Spleen (tissue), 11 donors: ENCODE measurements around the gene SPATA46. TPM values are rescaled to one million over a fixed set of nuclear protein-coding genes. Genes with fewer than 3 reads are reported as not detected.

Source experiments
- DNase-seq: peaks from one replicate; pipeline ENCODE4 v3.0.0-alpha.2; 2020
- H3K27ac ChIP-seq, 8 donors: fragments of 200-600 bp; sonication (generic) in 7 of 8; 1 replicate in 4 of 8; 2 replicates in 4 of 8; pipeline versions ENCODE4 v1.5.0 to v1.8.0; 2016 to 2021; ENCODE audit warnings: inconsistent platforms in 4 of 8, mild to moderate bottlenecking in 4 of 8, moderate library complexity in 1 of 8
- H3K27me3 ChIP-seq, 7 donors: fragments of 200-600 bp; sonication (generic) in 6 of 7; replicated peaks in 1 of 7; 1 replicate in 4 of 7; 2 replicates in 3 of 7; pipeline versions ENCODE4 v1.5.0 to v1.8.0; 2016 to 2021; ENCODE audit warnings: inconsistent platforms in 3 of 7, mild to moderate bottlenecking in 1 of 7
- H3K36me3 ChIP-seq, 6 donors: fragments of 200-600 bp; sonication (generic) in 5 of 6; 1 replicate in 4 of 6; 2 replicates in 2 of 6; pipeline versions ENCODE4 v1.5.0 to v1.8.0; 2016 to 2021; ENCODE audit warnings: inconsistent platforms in 2 of 6
- H3K4me1 ChIP-seq, 6 donors: fragments of 200-600 bp; sonication (generic) in 5 of 6; 1 replicate in 3 of 6; 2 replicates in 3 of 6; pipeline versions ENCODE4 v1.5.0 to v1.8.0; 2016 to 2021; ENCODE audit warnings: inconsistent platforms in 3 of 6
- H3K4me3 ChIP-seq, 8 donors: fragments of 200-600 bp; sonication (generic) in 7 of 8; 1 replicate in 4 of 8; 2 replicates in 4 of 8; pipeline versions ENCODE4 v1.5.0 to v1.8.0; 2016 to 2021; ENCODE audit warnings: inconsistent platforms in 4 of 8, mild to moderate bottlenecking in 4 of 8, moderate library complexity in 2 of 8
- H3K9me3 ChIP-seq, 8 donors: fragments of 200-600 bp; sonication (generic) in 7 of 8; 1 replicate in 4 of 8; 2 replicates in 4 of 8; pipeline versions ENCODE4 v1.5.0 to v1.8.0; 2016 to 2021; ENCODE audit warnings: inconsistent platforms in 4 of 8
- CTCF ChIP-seq, 11 experiments: fragments of 200-600 bp in 7 of 11; fragments of 450-650 bp in 4 of 11; sonication (generic) in 4 of 11; IDR thresholded peaks in 8 of 11; conservative IDR thresholded peaks in 3 of 11; 1 replicate in 7 of 11; 2 replicates in 4 of 11; pipeline versions ENCODE4 v1.4.0 to v1.8.0; 2016 to 2021; ENCODE audit warnings: antibody characterized with exemption in 11 of 11, inconsistent platforms in 4 of 11, mild to moderate bottlenecking in 1 of 11
- POLR2A ChIP-seq, 3 donors: fragments of 450-650 bp; IDR thresholded peaks; one replicate each; pipeline ENCODE4 v1.5.1; 2017; ENCODE audit warnings: antibody characterized with exemption in 3 of 3, mild to moderate bottlenecking in 1 of 3
- POLR2AphosphoS5 ChIP-seq, 3 donors: sonication (generic); formaldehyde crosslinking; IDR thresholded peaks; one replicate each; pipeline ENCODE4 v1.5.1; 2017; ENCODE audit warnings: antibody characterized with exemption in 3 of 3
- WGBS, 5 donors: extraction: QIAGEN DNeasy Blood & Tissue Kit in 3 of 5; methylation state at CpG; one replicate each; pipeline versions ENCODE4 v1.1.5 to v1.1.7; 2013 to 2018; 5-methylcytosine and 5-hydroxymethylcytosine counted together
- intact Hi-C: fragments of 100-400 bp; cut with DNase I; formaldehyde crosslinking; loops from one replicate; pipeline ENCODE4 v1.15.0; 2023; ENCODE audit warnings: low total_unique reads
- polyA plus RNA-seq, 3 donors: library from polyadenylated mRNA; stranded (reverse); fragments of 200-250 nt; gene quantifications; one replicate each; pipeline ENCODE4 v1.2.1, GENCODE V29; 2013
- total RNA-seq, 7 donors: library from RNA; depleted of rRNA in 3 of 7; stranded (reverse); fragments of >200 nt in 3 of 7; fragmentation: NEBNext Ultra II Directional in 4 of 7; extraction: Animal tissue kit (Norgen Biotek cat#: 25700) in 4 of 7; gene quantifications; one replicate each; pipeline versions ENCODE4 v1.1.0 to v1.2.1, GENCODE V29; 2016 to 2021
- donor health status: healthy with polysubstance abuse.
- donor health status: DM: no; HTN: no; CAD: no; lungs with moderate emphysema.
- donor health status: DM: no; HTN: no; CAD: no.
- donor health status: Bipolar disorder and iron deficiency.
- donor health status: healthy.
- donor health status: DM: no; HTN: no; CAD: no.
- donor health status: DM: yes; HTN: yes; CAD: no.

SPATA46 gene
- total and polyA plus RNA-seq, 10 donors = not detected

- Histone ChIP-seq H3K27me3 (no peaks in the 10 kb centered on the region), H3K4me3 (no peak overlapping the region), H3K9me3 (no peaks in the 10 kb centered on the region), H3K27ac (no peak overlapping the region), H3K36me3 (peaks cover 0 to 7% (median 0%) of the 10 kb centered on the region in 6 donors), H3K4me1 (no peaks in the 10 kb centered on the region)
- WGBS, 5 donors = 90 to 95% (median 92%) methylated on average over 6 of the region's 6 CpGs
- DNase-seq = no peak
- TF ChIP-seq POLR2A (IDR thresholded peaks at IDR 0.05) (no peak), POLR2AphosphoS5 (IDR thresholded peaks at IDR 0.05) (no peak), CTCF (IDR thresholded peaks at IDR 0.05 in 8 of 11, conservative IDR thresholded peaks at IDR 0.05 in 3 of 11) (no peak)
- intact Hi-C loops = no loop called here
These were observed 6.4 kb upstream of the SPATA46 start for GRCh38 chr1:162383091-162383490.

GRCh38 chr1:162381941-162382750 lies 5.5 kb upstream of the SPATA46 start:
- WGBS, 5 donors = 84 to 93% (median 87%) methylated on average over 12 to 13 of the region's 13 CpGs
- Histone ChIP-seq H3K27me3 (no peaks in the 10 kb centered on the region), H3K4me1 (no peaks in the 10 kb centered on the region), H3K27ac (no peak overlapping the region), H3K9me3 (no peaks in the 10 kb centered on the region), H3K36me3 (peaks cover 0 to 7% (median 0%) of the 10 kb centered on the region in 6 donors), H3K4me3 (no peak overlapping the region)
- no peak for DNase-seq
- intact Hi-C loops = no loop called here
- TF ChIP-seq POLR2AphosphoS5 (IDR thresholded peaks at IDR 0.05) = no peak
- no peak for TF ChIP-seq CTCF (IDR thresholded peaks at IDR 0.05 in 8 of 11, conservative IDR thresholded peaks at IDR 0.05 in 3 of 11)
- TF ChIP-seq POLR2A (IDR thresholded peaks at IDR 0.05) = no peak

- TF ChIP-seq POLR2AphosphoS5 (IDR thresholded peaks at IDR 0.05) = no peak
- TF ChIP-seq CTCF (IDR thresholded peaks at IDR 0.05 in 8 of 11, conservative IDR thresholded peaks at IDR 0.05 in 3 of 11) = no peak
- TF ChIP-seq POLR2A (IDR thresholded peaks at IDR 0.05) = no peak
- 82 to 90% (median 89%) methylated on average over 3 of the region's 3 CpGs for WGBS, 5 donors
- Histone ChIP-seq H3K4me1 (no peaks in the 10 kb centered on the region), H3K4me3 (no peak within 1 kb of the TSS), H3K27ac (no peak within 1 kb of the TSS), H3K9me3 (no peaks in the 10 kb centered on the region), H3K27me3 (no peaks in the 10 kb centered on the region), H3K36me3 (peaks cover 0 to 7% (median 0%) of the 10 kb centered on the region in 6 donors)
- no peak for DNase-seq
- intact Hi-C loops = no loop called here
These were observed 4.7 kb upstream of the SPATA46 start, which contains the start of gene C1orf226 for GRCh38 chr1:162381383-162381782. C1orf226 (plus strand) TSS chr1:162381728; CDS start chr1:162381902, 174 bp downstream.

GRCh38 chr1:162380061-162380846 lies 3.6 kb upstream of the SPATA46 start:
- Histone ChIP-seq H3K27ac (no peak overlapping the region), H3K4me3 (no peak overlapping the region), H3K9me3 (no peaks in the 10 kb centered on the region), H3K4me1 (no peaks in the 10 kb centered on the region), H3K36me3 (peaks cover 0 to 7% (median 0%) of the 10 kb centered on the region in 6 donors), H3K27me3 (no peaks in the 10 kb centered on the region)
- intact Hi-C loops = no loop called here
- 80 to 90% (median 85%) methylated on average over 6 of the region's 6 CpGs for WGBS, 5 donors
- no peak for DNase-seq
- TF ChIP-seq POLR2AphosphoS5 (IDR thresholded peaks at IDR 0.05) = no peak
